K562 (cell line): ENCODE measurements around the gene ZSWIM7.

ENCODE experiments used
- DDX20 ChIP-seq: fragments of 450-650 bp; IDR thresholded peaks from 2 replicates; pipeline ENCODE4 v1.6.1; 2016; ENCODE audit warnings: missing genetic modification characterization, low read depth, mild to moderate bottlenecking, missing compliant biosample characterization, moderate library complexity
- NR1H2 ChIP-seq: sonication (generic); formaldehyde crosslinking; IDR thresholded peaks from 2 replicates; pipeline ENCODE4 v1.4.0; 2020; ENCODE audit warnings: mild to moderate bottlenecking, missing genetic modification reagents

GRCh38 chr17:15998031-15998562, 1.4 kb downstream of the ZSWIM7 start:
- TF ChIP-seq NR1H2 (CRISPR knock-in tag) (no peak), DDX20 (no peak)
